SKM-1 (cell line): ENCODE data around the gene OR6B2.
"Not testable (repeated sequence)": the region's sequence is repeated elsewhere in the genome, so short reads cannot be mapped to it uniquely, and the experiment has no call there.

Experiments used
- DNase-seq: peaks from one replicate; lab custom pipeline; 2025; ENCODE audit not compliant: unreplicated experiment; lab: John Stamatoyannopoulos, UW

OR6B2 gene

DNA sequence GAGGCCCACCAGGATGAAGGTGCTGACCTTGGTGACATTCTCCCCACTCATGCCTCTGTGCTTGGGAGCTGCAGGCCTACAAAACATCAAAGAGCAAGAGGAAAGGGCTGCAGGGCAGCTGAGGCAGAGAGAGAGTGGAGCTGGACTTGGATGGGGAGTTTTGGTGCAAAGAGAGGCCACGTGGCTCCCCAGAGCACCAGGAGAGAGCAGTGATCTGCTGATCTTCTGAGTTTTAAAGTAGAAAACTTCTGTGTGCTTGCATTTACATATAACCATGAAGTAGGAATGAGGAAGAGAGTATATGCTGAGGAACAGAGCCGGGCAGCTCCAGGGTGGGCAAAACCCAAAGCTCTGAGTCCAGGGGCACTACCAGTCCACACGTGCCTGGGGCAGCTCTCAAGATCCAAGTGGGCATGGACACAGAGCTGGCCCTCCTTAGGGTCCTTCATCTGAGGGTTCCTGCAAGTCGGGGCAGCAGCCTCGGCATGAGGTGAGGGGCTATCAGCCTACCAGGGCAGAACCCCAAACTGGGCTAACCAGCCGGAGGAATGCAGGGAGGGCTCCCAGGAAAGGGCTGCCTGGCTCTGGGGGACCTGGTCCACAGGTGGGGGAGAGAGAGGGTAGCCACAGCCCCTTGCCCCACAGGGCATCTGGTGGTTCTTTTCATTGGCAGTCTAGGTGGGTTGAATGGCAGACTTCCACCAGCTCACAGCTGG lies at the start of gene OR6B2:
Gene OR6B2, minus strand, starts transcription at position 51 of the 716 bp plus-strand sequence. Its CDS starts 0 bp downstream, at position 51.
- DNase-seq, result no peak

- no peak for DNase-seq
These were observed 48.4 kb upstream of the OR6B2 start for GRCh38 chr2:240078631-240079030.

DNA sequence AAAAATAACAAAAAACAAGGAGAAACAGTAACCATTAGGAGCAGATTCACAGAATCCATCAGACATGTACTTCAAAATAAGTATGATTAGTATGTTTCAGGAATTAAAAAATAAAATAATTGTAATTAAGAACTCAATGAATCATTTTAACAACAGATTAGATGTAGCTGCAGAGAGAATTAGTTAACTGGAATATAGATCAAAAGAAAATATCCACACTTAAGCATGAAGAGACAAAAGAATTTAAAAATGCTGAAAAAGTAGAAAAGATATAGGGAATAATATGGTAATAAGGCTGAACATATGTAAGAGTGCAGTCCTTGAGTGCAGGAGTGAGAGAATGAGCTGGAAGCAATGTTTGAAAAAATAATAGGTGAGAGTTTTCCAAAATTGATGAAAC lies 47.2 kb upstream of the OR6B2 start:
- DNase-seq, result no peak

- no peak for DNase-seq
These were observed 44.3 kb upstream of the OR6B2 start for GRCh38 chr2:240074545-240074944.

- DNase-seq, result no peak
These were observed 40.7 kb upstream of the OR6B2 start for GRCh38 chr2:240070907-240071306.

DNA sequence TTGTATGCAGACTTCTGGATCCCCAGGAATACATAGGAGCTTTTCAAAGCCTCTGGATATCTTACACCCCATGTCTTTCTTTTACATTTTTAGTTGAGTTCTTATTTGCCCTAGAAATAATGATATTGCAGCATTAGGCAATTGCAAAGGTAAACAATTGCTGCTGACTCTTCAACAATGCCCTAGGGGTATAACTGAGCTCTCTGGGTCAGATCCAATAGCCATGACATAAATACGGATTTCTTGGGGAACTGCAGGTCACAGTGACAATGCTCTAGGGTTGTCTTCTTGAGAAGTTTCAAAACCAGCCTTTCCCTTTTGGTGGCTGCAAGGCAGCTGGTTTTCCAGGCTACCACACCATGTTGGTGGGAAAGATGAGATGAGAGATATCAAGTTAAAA lies 39.6 kb upstream of the OR6B2 start:
- DNase-seq, result no peak

DNA sequence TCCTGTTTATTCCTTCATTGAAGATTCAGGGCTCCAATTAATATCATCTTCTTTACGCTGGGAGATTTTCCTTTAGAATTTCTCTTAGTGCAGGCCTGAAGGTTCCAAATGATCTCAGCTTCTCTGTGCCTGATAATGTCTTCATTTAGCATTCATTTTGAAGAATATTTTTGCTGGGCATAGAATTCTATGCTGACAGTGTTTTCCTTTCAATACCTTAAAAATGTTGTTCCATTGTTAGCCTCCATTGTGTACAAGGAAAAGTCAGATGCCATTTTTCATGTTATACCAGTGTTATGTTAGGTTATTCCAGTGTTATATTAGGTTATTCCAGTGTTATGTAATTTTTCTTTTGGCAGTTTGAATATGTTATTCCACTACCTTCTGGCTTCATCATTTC lies 38.0 kb upstream of the OR6B2 start:
- no peak for DNase-seq

DNA sequence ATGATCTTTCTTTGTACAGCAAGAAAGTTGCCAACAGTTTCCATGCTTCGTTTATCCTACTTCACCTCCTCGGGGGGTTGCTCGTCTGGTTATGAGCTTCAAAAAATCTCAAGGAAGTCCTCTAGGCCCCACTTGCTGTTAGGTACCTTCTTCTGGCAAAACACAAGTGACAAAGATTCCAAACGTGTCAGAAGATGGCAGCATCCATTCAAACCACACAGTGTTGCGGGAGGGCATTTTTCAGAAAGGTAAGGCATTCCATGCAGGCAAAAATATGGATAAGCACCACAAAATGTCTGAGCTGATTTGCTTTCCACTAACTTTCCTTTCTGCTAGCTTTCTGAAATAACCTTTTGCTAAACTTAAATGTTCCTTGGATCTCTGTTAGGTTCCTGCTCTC lies 36.3 kb upstream of the OR6B2 start:
- no peak for DNase-seq

DNA sequence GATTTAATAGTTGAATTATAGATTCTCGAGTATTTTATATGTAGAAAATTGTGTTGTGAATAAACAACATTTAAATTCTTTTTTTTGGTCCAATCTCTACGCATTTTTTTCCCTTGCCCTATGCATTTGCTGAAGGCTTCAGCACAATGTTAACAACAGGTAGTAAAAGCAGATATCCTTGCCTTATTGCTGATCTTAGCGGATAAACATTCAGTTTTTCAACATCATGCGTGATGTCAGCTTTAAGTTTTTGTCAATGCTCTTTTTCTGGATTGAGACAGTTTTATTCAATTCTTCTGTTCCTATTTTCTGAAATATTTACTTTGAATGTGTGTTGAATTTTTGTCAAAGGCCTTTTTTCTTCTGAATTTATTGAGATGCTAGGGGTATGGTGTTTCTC lies 34.7 kb upstream of the OR6B2 start:
- DNase-seq, result no peak

DNA sequence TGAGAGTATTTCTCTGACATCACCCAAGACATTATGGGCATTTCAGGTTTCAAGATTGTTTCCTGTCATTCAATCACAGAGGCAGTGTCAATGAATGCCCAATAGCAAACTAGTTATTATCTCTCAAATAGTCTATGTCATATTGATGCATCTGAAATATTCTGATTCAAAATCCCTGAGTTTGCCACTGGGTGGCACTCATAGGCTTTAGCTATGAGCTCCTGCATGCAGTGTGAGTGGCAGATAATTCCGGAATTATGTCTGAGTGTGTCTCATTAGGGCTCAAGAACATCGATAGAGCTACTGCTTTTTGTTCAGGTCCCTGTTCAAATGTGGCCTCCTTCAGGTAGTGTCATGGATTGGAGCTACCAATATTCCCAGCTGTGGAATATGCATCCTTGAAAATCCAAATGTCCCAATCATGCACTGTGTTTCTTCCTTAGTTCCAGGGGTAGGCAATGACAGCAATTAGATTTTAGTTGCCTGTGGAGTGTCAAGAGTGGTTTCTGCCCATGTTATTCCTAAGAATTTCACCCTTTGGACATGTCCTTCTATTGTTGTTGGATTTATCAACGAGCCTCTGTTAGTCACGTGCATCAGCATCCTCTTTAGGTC lies 30.9 kb upstream of the OR6B2 start:
- DNase-seq, result no peak

DNA sequence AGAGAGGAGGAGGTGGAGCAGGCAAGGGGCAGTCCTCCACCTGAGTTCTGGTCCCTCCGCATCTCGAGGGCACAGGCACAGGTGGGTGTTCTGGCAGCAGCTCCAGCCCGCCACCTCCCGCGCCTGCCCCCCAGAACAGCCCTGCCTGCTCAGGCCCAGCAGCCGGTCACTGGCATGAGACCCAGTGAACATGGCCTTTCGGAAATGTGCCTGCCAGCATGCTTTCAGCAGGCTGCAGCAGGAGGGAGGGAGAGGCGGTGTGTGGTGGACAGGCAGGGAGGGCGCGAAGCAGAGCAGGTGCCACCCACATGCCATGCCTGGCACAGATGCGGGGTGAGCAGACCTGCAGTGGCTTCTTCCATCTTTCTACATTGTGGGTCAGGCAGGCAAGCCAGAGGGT lies 26.4 kb upstream of the OR6B2 start:
- DNase-seq, result no peak

GRCh38 chr2:240055177-240055917 lies 25.1 kb upstream of the OR6B2 start:
- no peak for DNase-seq

GRCh38 chr2:240053173-240054155 lies 23.2 kb upstream of the OR6B2 start, which contains the start of gene OR6B3:
Gene OR6B3, minus strand, starts transcription at chr2:240053521.
- DNase-seq, result no peak

GRCh38 chr2:240052524-240052923 lies 22.3 kb upstream of the OR6B2 start:
- DNase-seq, result no peak

GRCh38 chr2:240051697-240052096 lies 21.5 kb upstream of the OR6B2 start:
- no peak for DNase-seq

DNA sequence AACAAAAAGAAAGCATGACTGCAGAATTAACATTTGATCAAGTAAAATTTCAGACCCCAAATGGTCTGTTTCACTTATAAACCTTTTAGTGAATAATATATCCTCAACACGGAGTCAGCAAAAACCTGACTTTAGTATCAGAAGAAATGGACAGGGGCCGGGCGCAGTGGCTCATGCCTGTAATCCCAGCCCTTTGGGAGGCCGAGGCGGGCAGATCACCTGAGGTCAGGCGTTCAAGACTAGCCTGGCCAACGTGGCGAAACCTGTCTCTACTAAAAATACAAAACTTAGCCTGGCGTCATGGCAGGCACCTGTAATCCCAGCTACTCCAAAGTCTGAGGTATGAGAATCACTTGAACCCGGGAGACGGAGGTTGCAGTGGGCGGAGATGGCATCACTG lies 20.0 kb upstream of the OR6B2 start:
- DNase-seq, result no peak

DNA sequence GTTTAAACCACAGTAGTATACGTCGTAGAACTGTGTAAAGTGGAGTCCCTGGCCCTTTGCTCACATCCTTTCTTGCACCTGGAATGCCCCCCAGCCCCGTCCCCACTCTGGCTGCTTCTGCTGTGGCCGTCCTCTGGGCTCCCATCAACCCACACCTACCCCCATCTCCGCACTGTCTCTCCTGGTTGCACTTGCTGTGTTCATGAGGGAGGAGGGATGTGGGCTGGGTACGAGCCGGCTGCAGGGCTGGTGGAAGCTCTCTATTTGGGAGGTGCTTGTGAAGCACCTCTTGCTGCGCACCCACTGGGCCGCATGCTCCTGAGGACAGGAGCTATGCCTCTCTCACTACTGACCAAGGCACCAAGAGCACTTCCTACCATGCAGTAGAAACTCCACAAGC lies 18.0 kb upstream of the OR6B2 start:
- DNase-seq, result no peak

DNA sequence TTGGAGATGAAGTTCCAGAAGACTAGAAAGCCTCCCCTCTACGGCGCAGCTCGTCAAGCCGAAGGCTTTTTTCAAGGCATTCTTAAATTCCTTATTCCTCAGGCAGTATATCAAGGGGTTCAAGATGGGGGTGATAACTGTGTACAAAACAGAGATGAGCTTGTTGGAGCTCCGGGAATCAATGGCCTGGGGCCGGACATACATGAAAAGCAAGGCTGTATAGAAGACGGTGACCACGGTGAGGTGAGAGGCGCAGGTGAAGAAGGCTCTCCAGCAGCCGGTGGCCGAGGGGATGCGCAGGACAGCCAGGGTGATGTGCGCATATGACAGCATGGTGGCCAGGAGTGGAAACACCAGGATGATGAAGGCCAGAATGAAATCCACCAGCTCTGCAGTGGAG lies 14.9 kb upstream of the OR6B2 start:
- DNase-seq, result no peak

DNA sequence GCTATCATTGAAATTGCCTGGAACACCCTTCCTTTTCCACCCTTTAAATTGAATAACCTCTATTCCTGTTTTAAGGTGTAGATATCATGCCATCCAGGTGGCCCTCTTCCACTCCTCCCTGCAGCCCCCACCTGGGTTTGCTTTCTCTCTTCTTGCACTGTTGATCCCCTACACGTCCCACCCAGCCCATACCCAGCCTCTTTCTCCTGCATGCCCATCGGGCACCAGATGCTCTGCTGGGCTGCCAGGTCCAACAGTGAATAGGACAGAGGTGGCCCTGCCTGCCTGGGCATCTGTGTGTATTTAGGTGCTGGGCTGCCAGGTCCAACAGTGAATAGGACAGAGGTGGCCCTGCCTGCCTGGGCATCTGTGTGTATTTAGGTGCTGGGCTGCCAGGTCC lies 13.9 kb upstream of the OR6B2 start:
- not testable (repeated sequence) for DNase-seq

GRCh38 chr2:240043279-240043989 lies 13.2 kb upstream of the OR6B2 start:
- no peak for DNase-seq
